Hematopoietic multipotent progenitor cell treated with erythropoietin and hydrocortisone succinate and interleukin-3 and kit ligand, for 17 days (in vitro differentiated cells): ENCODE measurements around the gene ATL2.
"Not testable (repeated sequence)": the region's sequence is repeated elsewhere in the genome, so short reads cannot be mapped to it uniquely, and the experiment has no call there.

ENCODE experiments used
- DNase-seq: peaks from one replicate; pipeline ENCODE4 v3.0.0-alpha.2; 2015; ENCODE audit warnings: low spot score

The ATL2 gene

GRCh38 chr2:38327580-38327979 lies 49.5 kb downstream of the ATL2 start:
- no peak for DNase-seq

DNA sequence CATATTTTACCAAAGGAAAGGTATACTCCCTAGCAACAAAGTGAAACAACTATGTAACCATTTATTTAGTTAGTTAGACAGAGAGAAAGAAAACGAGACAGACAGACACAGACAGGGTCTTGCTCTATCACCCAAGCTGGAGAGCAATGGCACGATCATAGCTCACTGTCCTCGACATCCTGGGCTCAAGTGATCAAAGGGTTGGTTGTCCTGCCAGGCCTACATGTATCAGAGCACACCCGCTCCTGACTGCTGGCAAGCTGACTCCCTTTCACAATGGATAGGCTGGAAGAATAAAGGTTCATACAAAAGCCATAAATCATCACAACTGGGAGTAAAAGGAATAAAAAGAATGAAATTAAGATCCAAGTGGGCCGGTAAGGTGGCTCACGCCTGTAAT lies 53.5 kb downstream of the ATL2 start:
- no peak for DNase-seq

GRCh38 chr2:38322224-38322914 lies 54.7 kb downstream of the ATL2 start:
- no peak for DNase-seq

DNA sequence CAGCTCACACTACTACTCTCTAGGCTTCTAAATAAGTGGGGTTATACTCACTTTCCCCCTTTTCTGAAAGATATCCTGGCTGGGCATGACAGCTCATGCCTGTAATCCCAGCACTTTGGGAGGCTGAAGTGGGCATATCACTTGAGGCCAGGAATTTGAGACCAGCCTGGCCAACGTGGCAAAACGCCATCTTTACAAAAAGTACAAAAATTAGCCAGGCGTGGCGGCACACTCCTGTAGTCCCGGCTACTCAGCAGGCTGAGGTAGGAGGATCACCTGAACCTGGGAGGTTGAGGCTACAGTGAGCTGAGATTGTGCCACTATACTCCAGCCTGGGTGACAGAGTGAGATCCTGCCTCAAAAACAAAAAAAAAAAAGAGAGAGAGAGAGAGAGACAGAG lies 57.8 kb downstream of the ATL2 start:
- not testable (repeated sequence) for DNase-seq

- peak; percentile 35 for DNase-seq
Measured at GRCh38 chr2:38317725-38318124, 59.3 kb downstream of the ATL2 start.

- peak; percentile 86 for DNase-seq
Measured at GRCh38 chr2:38315707-38316333, 61.3 kb downstream of the ATL2 start.

- DNase-seq, result no peak
Measured at GRCh38 chr2:38308821-38309220, 68.3 kb downstream of the ATL2 start.

GRCh38 chr2:38301969-38302702 lies 74.9 kb downstream of the ATL2 start:
- no peak for DNase-seq

DNA sequence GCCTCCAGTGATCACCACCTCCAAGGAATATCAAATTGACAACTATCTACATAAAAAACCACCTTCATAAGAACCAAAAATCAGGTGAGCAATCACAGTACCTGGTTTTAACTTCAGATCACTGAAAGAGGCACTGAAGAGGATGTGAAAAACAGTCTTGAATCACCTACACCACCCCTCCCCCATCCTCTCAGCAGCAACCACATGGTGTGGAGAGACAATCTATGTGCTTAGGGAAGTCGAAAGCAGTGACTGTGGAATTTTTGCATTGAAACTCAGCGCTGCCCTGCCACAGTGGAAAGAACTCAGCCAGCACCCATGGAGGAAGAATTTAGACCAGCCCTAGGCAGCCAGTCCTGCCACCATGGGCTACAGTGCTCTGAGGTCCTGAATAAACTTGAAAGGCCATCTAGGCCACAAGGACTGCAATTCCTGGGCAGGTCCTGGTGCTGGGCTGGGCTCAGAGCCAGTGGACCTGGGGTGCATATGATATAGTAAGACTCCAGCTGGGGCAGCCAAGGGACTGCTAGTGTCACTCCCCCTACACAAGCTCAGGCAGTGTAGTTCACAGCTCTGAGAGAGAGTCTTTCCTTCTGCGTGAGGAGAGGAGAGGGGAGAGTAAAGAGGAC lies 75.6 kb downstream of the ATL2 start:
- no peak for DNase-seq

DNA sequence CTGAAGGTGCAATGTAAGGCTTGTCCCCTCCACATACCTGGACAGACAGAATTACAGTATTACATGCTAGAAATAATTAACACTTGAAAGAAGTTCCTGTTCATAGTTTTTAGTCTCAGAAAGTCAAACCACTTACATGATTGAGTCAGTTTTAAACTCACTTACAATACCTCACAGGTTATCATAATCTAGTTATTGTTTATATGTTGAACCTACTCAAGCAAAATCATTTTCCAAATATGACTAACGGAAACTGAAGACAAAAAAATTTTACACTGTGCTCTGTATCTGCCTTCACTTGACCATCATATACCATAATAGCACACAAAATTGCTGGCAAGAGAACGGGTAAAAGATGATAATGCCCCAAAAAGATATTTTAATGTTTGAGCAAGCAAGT lies 78.5 kb downstream of the ATL2 start:
- no peak for DNase-seq

DNA sequence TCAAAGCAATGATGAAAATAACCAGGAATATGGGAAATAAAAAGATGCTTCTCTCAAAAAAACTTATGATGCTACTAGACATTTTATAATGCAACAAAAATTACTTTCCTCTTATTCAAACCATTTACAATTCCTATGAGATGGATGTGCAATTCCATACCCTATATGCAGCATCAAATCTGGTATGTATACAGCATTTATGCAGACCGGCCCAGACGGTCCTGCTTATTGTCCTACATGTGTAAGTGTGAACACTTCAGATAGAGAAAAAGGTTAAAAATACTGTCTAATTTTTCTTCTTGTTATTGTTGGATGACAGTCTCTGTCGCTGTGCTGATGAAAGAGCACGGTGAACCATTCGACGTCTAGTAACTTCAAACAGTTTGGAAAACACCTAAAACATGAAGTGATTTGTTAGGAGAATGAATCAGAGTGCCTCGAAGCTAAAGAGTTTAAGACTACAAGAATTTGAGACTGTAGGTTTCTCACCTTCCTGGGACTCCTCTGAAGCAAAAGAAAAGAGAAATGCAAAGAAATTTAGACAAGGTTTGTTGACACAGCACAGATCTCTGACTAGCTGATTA lies 80.8 kb downstream of the ATL2 start:
- DNase-seq, result no peak

GRCh38 chr2:38294597-38294996 lies 82.5 kb downstream of the ATL2 start:
- DNase-seq, result no peak

- DNase-seq, result no peak
Measured at GRCh38 chr2:38293152-38293865, 83.8 kb downstream of the ATL2 start.

- DNase-seq, result no peak
Measured at GRCh38 chr2:38290332-38290731, 86.7 kb downstream of the ATL2 start.

DNA sequence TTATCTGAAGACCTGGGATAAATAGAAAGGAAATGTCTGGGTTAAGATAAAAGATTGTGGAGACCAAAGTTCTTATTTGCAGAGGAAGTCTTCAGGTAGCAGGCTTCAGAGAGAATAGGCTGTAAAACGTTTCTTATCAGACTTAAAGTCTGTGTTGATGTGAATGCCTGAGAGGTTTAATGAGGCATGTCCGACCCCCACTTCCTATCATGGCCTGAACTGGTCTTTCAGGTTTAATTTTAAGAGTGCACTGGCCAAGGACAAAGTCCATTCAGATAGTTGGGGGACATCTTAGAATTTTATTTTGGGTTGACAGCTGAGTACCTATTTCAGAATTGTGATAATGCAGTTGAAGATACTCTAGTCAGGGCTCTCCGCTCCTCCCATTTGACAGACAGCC lies 92.1 kb downstream of the ATL2 start:
- no peak for DNase-seq

- DNase-seq, result no peak
Measured at GRCh38 chr2:38281095-38281742, 95.9 kb downstream of the ATL2 start.

DNA sequence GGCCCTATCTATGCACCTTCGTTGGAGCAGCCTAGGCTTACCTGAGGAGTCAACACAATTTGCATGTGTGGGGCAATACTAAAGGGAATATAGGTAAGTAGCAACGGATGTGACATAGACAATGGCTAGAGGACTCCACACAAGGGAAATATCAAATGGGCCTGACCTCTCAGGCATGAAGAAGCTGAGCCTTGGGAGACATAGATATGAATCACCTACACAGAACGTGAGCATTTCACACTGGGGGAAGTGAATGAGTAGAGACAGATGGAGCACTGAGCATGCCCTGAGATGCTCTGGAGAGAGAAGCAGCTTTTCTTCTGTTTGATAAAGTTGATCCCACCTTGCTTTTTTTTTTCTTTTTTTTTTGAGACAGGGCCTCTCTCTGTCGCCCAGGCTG lies 97.9 kb downstream of the ATL2 start:
- DNase-seq, result no peak

DNA sequence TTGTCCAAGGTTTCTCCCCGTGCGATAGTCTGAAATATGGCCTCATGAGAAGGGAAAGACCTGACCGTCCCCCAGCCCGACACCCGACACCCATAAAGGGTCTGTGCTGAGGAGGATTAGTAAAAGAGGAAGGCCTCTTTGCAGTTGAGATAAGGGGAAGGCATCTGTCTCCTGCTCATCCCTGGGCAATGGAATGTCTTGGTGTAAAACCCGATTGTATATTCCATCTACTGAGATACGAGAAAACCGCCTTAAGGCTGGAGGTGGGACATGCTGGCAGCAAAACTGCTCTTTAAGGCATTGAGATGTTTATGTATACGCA lies 99.0 kb downstream of the ATL2 start:
- DNase-seq, result not testable (repeated sequence)

DNA sequence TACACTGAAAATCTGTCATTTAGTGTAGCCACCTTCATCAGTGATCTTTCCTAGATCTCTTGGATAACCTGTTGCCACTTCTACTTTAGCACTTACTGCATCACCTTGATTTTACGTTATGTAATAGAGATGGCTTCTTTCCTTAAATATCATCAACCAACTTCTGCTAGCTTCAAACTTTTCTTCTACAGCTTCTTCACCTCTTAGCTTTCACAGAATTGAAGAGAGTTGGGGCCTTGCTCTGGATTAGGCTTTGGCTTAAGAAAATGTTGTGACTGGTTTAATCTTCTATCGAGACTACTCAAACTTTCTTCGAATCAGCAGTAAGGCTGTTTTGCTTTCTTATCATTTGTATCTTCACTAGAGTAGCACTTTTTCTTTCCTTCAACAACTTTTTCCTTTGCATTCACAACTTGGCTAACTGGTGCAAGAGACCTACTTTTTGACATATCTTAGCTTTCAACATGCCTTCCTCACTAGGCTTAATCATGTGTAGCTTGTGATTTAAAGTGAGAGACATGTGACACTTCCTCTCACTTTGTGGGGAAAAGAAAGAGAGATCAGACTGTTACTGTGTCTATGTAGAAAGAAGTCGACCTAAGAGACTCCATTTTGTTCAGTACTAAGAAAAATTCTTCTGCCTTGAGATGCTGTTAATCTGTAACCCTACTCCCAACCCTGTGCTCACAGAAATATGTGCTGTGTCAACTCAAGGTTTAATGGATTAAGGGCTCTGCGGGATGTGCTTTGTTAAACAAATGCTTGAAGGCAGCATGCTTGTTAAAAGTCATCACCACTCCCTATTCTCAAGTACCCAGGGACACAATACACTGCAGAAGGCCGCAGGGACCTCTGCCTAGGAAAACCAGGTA lies 99.6 kb downstream of the ATL2 start:
- no peak for DNase-seq
